Adrenal gland (tissue), 12 donors: Measurements from ENCODE around the gene RAD23B. TPM values are rescaled to one million over a fixed set of nuclear protein-coding genes. Genes with fewer than 3 reads are reported as not detected.

Source experiments
- DNase-seq, 7 donors: peaks; one replicate each; pipeline ENCODE4 v3.0.0-alpha.2; 2019 to 2020
- H3K27ac ChIP-seq, 5 donors: fragments of 200-600 bp; sonication (generic) in 4 of 5; 1 replicate in 3 of 5; 2 replicates in 2 of 5; pipeline versions ENCODE4 v1.5.1 to v1.8.0; 2016 to 2020; ENCODE audit warnings: mild to moderate bottlenecking in 1 of 5
- H3K27me3 ChIP-seq: fragments of 200-600 bp; 2 replicates; pipeline ENCODE4 v1.8.0; 2021
- H3K36me3 ChIP-seq, 2 donors: fragments of 200-600 bp; replicated peaks in 1 of 2; 1 replicate in 1 of 2; 2 replicates in 1 of 2; pipeline versions ENCODE4 v1.5.1 to v1.8.0; 2018 to 2022
- H3K4me1 ChIP-seq, 2 donors: fragments of 200-600 bp; replicated peaks in 1 of 2; 1 replicate in 1 of 2; 2 replicates in 1 of 2; pipeline versions ENCODE4 v1.5.1 to v1.8.0; 2018 to 2021
- H3K4me3 ChIP-seq, 4 donors: fragments of 200-600 bp; sonication (generic) in 3 of 4; one replicate each; pipeline ENCODE4 v1.5.1; 2016 to 2018
- H3K9me3 ChIP-seq, 3 donors: fragments of 200-600 bp; sonication (generic) in 1 of 3; replicated peaks in 1 of 3; 1 replicate in 2 of 3; 2 replicates in 1 of 3; pipeline versions ENCODE4 v1.5.1 to v1.8.0; 2016 to 2021
- CTCF ChIP-seq, 6 experiments: fragments of 450-650 bp in 4 of 6; fragments of 200-600 bp in 2 of 6; sonication (generic) in 1 of 6; IDR thresholded peaks; 1 replicate in 5 of 6; 2 replicates in 1 of 6; pipeline versions ENCODE4 v1.5.1 to v1.8.0; 2016 to 2021; ENCODE audit warnings: antibody characterized with exemption in 6 of 6, mild to moderate bottlenecking in 2 of 6, moderate library complexity in 1 of 6
- POLR2A ChIP-seq, 2 donors: fragments of 450-650 bp; IDR thresholded peaks; one replicate each; pipeline ENCODE4 v1.6.1; 2017; ENCODE audit warnings: antibody characterized with exemption in 2 of 2, mild to moderate bottlenecking in 2 of 2, moderate library complexity in 1 of 2
- WGBS, 4 donors: extraction: QIAGEN DNeasy Blood & Tissue Kit in 2 of 4; methylation state at CpG; one replicate each; pipeline versions ENCODE4 v1.1.5 to v1.1.7; 2013 to 2017; 5-methylcytosine and 5-hydroxymethylcytosine counted together
- intact Hi-C, 2 donors: fragments of 100-400 bp; cut with DNase I; formaldehyde crosslinking; loops; one replicate each; pipeline versions ENCODE4 v1.14.1 to v1.15.0; 2022 to 2023
- polyA plus RNA-seq, 3 donors: library from polyadenylated mRNA; stranded (reverse); fragments of 200-250 nt in 2 of 3; fragments of 350-450 nt in 1 of 3; fragmentation: Illumina TruSeq in 1 of 3; extraction: RNeasy Lipid Tissue Mini Kit (QIAGEN cat#74804) in 1 of 3; gene quantifications; one replicate each; pipeline ENCODE4 v1.2.3, GENCODE V29; 2013 to 2014
- total RNA-seq, 9 donors: library from RNA; depleted of rRNA in 4 of 9; stranded (reverse); fragments of >200 nt in 4 of 9; fragments of 120-200 nt in 1 of 9; fragmentation: NEBNext Ultra II Directional in 1 of 9; extraction: Animal tissue kit (Norgen Biotek cat#: 25700) in 1 of 9; gene quantifications; one replicate each; pipeline versions ENCODE4 v1.1.0 to v1.2.4, GENCODE V29; 2013 to 2023
- donor health status: healthy with polysubstance abuse.
- donor health status: Bipolar disorder and iron deficiency.
- donor health status: DM: yes; HTN: yes; CAD: no.
- donor health status: DM: no; HTN: no; CAD: no.
- donor health status: DM: no; HTN: no; CAD: no.
- donor health status: DM: yes; HTN: yes; CAD: no.

The RAD23B gene
- total and polyA plus RNA-seq, 12 donors = 31.7 to 222 (median 75.4) TPM

- Histone ChIP-seq H3K27ac (no peak overlapping the region), H3K4me1 (peaks cover 27 to 46% of the 10 kb centered on the region in 2 donors), H3K27me3 (no peaks in the 10 kb centered on the region), H3K36me3 (no peaks in the 10 kb centered on the region), H3K4me3 (no peak overlapping the region), H3K9me3 (no peaks in the 10 kb centered on the region)
- intact Hi-C loops = no loop called here
- 41 to 53% (median 48%) methylated on average over 1 of the region's 1 CpG for whole genome bisulfite sequencing, 4 donors
- DNase-seq = no peak
- no peak for TF ChIP-seq POLR2A (IDR thresholded peaks at IDR 0.05)
- TF ChIP-seq CTCF (IDR thresholded peaks at IDR 0.05) = no peak
Measured at GRCh38 chr9:107299437-107299836, 16.4 kb downstream of the RAD23B start.

- intact Hi-C loops = no loop called here
- H3K27ac ChIP-seq = no peak overlapping the region
- H3K4me3 ChIP-seq = no peak overlapping the region
- TF ChIP-seq CTCF (IDR thresholded peaks at IDR 0.05) = no peak
- TF ChIP-seq POLR2A (IDR thresholded peaks at IDR 0.05) = no peak
- WGBS, 4 donors = 88 to 90% (median 89%) methylated on average over 2 of the region's 2 CpGs
- no peaks in the 10 kb centered on the region for H3K27me3 ChIP-seq
- H3K36me3 ChIP-seq = peaks cover 0 to 35% of the 10 kb centered on the region in 2 donors
- no peaks in the 10 kb centered on the region for H3K9me3 ChIP-seq
- peaks cover 3 to 9% of the 10 kb centered on the region in 2 donors for H3K4me1 ChIP-seq
- no peak for DNase-seq
Measured at GRCh38 chr9:107306308-107306707, 23.2 kb downstream of the RAD23B start.

- H3K36me3 ChIP-seq = peaks cover 0 to 44% of the 10 kb centered on the region in 2 donors
- no peak for DNase-seq
- H3K9me3 ChIP-seq = no peaks in the 10 kb centered on the region
- no peak overlapping the region for H3K4me3 ChIP-seq
- WGBS, 4 donors = 88 to 96% (median 93%) methylated on average over 1 of the region's 1 CpG
- no peak overlapping the region for H3K27ac ChIP-seq
- H3K4me1 ChIP-seq = peaks cover 0 to 5% of the 10 kb centered on the region in 2 donors
- TF ChIP-seq CTCF (IDR thresholded peaks at IDR 0.05) (no peak), POLR2A (IDR thresholded peaks at IDR 0.05) (no peak)
- intact Hi-C loops = no loop called here
- H3K27me3 ChIP-seq = no peaks in the 10 kb centered on the region
Measured at GRCh38 chr9:107307331-107307730, 24.3 kb downstream of the RAD23B start.

- Histone ChIP-seq H3K9me3 (no peaks in the 10 kb centered on the region), H3K27ac (no peak overlapping the region), H3K27me3 (no peaks in the 10 kb centered on the region), H3K4me1 (peaks cover 0 to 5% of the 10 kb centered on the region in 2 donors), H3K4me3 (no peak overlapping the region), H3K36me3 (peaks cover 0 to 51% of the 10 kb centered on the region in 2 donors)
- TF ChIP-seq CTCF (IDR thresholded peaks at IDR 0.05) (no peak), POLR2A (IDR thresholded peaks at IDR 0.05) (no peak)
- 0 to 60% (median 0%) methylated on average over 1 of the region's 1 CpG for WGBS, 4 donors
- DNase-seq = no peak
- intact Hi-C loops = no loop called here
Measured at GRCh38 chr9:107308461-107308860, 25.4 kb downstream of the RAD23B start.
